NOMO-1 (cell line): Measurements from ENCODE around the gene DRC1.
A peak's percentile ranks its signal among the peaks of the same experiment; 100 is the strongest.
"Not testable (repeated sequence)": the region's sequence is repeated elsewhere in the genome, so short reads cannot be mapped to it uniquely, and the experiment has no call there.

Source experiments
- DNase-seq, 2 experiments: peaks; one replicate each; lab custom pipeline; 2025; ENCODE audit not compliant: unreplicated experiment in 2 of 2; lab: John Stamatoyannopoulos, UW

Gene DRC1

GRCh38 chr2:26401739-26402541 lies at the start of gene DRC1:
DRC1 (plus strand) TSS chr2:26401920; CDS start chr2:26401990, 70 bp downstream.
- DNase-seq: no peak

DNA sequence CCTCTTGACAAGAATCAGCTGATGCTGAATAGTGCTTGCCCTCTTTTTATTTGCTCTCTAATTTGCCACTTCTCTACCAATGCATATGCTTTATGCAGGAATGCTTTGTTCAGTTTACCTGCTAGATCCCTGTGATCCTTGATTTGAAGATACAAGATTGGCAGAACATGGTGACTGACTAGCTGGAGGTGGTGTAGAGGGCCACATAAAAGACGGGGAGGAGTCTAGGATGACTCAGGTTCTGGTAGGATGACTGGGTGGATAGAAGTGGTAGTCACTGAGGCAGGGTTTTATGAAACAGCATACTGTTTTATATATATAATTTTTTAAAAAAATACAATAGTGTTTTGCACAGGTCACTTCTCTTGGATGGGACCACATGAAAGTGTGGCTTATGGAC lies 48.8 kb upstream of the DRC1 start:
- DNase-seq: no peak

DNA sequence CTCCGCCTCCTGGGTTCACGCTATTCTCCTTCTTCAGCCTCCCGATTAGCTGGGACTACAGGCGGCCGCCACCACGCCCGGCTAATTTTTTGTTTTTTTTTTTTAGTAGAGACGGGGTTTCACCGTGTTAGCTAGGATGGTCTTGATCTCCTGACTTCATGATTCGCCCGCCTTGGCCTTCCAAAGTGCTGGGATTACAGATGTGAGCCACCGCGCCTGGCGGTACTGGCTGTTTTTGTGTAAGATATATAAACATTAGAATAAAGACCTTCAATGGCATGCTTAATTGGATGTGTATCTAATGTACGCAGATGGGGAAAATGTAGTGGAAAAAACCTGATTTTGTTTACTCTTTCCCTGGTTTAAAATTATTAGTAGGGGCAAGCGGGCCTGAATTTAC lies 47.3 kb upstream of the DRC1 start:
- not testable (repeated sequence) for DNase-seq

GRCh38 chr2:26355038-26355995 lies 46.4 kb upstream of the DRC1 start:
- DNase-seq: no peak

DNA sequence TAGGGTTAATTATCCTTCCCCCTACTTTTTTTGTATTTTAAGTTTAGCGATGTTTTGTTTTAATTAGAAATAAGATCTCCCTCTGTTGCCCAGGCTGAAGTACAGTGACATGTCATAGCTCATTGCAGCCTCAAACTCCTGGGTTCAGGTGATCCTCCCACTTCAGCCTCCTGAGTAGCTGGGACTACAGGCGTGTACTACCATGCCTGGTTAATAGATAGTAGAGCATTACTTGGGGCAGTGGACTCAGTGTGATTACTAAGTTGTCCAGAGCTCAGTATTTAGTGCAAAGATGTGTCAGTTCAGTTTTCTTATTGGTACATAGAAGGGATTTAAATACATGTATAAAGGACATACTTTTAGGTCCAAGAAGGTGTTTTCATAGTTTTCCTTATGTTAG lies 45.6 kb upstream of the DRC1 start:
- no peak for DNase-seq

GRCh38 chr2:26356771-26357170 lies 44.9 kb upstream of the DRC1 start:
- no peak for DNase-seq

DNA sequence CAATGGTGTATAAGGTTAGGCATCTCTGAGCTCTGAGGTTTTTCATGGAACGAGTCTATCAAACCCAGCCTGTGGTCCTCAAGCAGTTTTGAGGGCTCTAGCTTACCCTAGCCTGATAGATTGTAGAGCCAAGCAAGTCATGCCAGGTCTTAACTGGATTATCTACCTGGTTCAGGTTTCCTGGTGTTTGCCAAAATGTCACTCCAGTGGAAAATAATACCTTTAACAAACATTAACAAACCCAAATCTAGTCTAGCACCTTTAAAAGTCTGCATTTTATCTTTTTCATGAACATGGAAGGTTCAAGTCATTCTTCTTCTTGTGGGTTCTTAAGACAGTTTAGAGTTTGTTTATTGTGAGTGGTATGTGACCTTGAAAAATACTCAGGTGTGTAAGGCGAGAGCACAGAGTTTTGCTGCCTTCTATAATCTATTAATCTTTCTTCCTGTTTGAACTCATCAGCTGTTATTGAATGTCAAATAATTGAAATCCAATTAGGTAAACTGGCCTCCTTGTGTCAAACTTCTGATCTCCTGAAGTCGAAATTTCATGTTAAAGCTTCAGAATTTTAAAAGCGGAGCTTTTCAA lies 41.7 kb upstream of the DRC1 start:
- no peak for DNase-seq

DNA sequence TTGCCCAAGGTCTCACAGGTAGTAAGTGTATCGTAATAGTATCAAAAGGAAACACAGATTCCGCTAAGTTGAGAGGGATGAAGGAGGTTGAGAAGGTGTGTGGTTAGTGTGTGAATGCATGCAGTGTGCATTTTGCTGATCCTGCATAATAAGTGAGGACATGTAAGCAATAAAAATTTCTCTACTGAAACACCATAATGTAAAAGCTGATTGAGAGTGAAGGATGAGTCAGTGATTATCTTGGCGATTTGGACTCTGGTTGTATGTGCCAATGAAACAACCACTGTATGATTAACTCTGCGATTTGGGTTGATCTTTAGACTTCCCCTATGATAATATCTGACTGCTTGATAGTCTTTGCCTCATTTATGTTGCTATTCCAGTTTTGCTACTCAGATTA lies 38.4 kb upstream of the DRC1 start:
- DNase-seq: no peak

DNA sequence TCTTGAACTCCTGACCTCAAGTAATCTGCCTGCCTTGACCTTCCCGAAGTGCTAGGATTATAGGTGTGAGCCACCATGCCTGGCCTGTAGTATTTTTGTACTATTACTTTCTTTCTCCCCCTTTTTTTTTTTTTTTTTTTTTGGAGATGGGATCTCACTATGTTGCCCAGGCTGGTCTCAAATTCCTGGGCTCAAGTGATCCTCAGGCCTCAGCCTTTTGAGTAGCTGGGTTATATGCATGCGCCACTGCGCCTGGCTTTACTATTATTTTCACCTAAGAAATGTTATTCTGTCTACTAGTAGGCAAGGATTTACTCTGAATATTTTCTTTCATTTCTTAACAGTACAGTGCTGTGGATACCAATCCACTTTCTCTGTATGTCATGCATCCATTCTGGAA lies 37.8 kb upstream of the DRC1 start:
- no peak for DNase-seq

GRCh38 chr2:26364669-26365068 lies 37.1 kb upstream of the DRC1 start:
- DNase-seq: no peak

DNA sequence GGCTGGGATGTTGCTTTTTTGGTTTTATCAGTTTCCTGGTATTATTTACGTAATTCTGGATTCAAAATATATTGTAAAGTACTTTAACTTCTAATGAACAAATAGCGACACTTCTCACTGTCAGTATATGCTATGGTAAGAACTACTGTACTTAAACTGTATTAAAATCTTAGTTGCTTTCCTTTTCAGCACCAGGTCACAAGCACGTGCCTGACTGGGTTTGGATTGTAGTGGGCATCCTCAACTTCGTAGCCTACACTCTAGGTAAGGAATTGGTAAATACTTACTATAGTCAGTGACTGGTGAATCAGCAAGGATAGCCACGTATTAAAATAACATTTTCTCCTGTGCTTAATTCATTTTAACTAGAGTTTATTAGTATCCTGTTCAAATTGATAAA lies 34.8 kb upstream of the DRC1 start:
- DNase-seq: no peak

DNA sequence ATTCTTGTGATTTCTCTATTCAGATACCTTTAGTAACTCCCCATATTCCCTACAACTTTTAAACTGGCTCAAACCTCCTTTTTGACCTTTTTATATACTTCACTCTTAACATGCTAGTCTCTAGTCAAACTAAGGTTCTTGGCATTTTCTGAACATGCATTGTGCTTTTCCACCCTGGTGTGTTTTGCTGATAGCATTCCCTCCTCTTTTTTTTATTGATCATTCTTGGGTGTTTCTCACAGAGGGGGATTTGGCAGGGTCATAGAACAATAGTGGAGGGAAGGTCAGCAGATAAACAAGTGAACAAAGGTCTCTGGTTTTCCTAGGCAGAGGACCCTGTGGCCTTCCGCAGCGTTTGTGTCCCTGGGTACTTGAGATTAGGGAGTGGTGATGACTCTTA lies 32.1 kb upstream of the DRC1 start:
- not testable (repeated sequence) for DNase-seq

GRCh38 chr2:26370909-26371308 lies 30.8 kb upstream of the DRC1 start:
- not testable (repeated sequence) for DNase-seq

DNA sequence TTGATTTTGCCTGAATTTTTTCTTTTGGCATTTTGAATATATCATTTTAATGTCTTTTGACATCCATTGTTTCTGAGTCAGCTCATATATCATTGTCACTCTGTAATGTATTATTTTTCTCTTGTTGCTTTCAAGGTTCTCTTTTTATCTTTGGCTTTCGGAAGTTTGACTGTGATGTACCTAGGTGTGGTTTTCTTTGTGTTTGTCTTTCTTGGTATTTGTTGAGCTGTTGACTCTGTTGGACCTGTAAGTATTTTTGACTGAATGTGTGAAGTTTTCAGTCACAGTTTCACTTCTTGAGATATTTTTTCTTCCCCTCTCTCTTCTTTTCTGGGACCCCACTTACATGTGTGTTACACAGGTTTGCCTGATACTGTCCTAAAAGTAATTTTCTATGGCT lies 24.9 kb upstream of the DRC1 start:
- DNase-seq: no peak

- DNase-seq: no peak
Observed at GRCh38 chr2:26380281-26380680, 21.4 kb upstream of the DRC1 start.

- peak in 1 of 2 experiments; percentile 18 for DNase-seq
Observed at GRCh38 chr2:26382564-26382963, 19.2 kb upstream of the DRC1 start.

- no peak for DNase-seq
Observed at GRCh38 chr2:26384183-26384582, 17.5 kb upstream of the DRC1 start.

GRCh38 chr2:26384597-26384996 lies 17.1 kb upstream of the DRC1 start:
- no peak for DNase-seq

DNA sequence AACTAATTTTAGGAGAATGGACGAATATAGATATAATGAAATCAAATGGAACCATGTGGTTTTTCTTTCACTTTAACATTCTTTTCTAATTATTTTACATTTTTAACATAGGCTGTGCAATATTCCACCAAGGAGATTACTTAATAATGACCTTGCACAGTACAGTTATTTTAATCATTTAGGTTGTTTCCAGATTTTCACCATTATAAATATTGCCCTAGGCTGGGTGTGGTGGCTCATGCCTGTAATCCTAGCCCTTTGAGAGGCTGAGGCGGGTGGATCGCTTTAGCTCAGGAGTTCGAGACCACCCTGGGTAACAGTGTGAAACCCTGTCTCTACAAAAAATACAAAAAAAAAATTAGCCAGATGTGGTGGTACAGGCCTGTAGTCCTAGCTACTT lies 14.5 kb upstream of the DRC1 start:
- DNase-seq: no peak

DNA sequence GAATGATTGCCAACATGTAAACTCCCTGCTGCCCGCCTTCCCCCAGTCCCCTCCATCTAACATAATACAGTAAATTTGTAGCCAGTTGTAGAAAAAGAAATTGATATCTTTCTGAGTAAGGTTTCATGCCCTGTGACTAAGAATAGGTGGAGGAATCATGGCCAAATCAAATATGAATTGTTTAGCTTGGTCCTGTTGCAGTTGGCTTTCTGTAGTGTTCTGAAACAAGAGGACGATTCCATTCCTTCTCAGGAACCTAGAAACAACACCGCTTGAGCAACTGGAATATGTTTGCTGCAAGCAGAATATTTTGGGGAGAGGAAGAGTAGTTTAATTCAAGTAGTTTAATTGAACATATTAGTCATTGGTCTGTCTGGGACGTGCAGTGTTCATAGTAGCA lies 7.0 kb upstream of the DRC1 start:
- no peak for DNase-seq

DNA sequence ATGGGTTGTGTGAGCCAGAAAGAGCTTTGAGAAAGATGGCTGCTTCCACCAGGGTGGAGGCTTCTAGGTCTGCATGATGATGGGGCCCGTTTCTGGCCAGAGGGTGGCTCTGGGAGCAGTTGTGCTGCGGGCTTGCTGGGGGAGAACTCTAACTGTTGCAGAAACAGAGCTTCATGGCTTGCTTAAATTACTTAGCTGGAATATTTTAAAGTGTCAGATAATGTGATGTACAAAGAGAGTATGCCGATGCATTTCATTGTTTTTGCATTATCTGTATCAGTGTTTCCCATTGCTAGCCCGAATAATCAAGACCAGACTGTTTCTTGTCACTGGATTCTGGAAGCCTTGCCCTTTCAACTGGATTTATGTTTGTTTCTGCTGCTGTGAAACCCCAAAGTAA lies 6.3 kb upstream of the DRC1 start:
- DNase-seq: no peak
